ENCODE results near the gene MYO15B.
"Not testable (repeated sequence)": the region's sequence is repeated elsewhere in the genome, so short reads cannot be mapped to it uniquely, and the experiment has no call there.

MYO15B gene

DNA sequence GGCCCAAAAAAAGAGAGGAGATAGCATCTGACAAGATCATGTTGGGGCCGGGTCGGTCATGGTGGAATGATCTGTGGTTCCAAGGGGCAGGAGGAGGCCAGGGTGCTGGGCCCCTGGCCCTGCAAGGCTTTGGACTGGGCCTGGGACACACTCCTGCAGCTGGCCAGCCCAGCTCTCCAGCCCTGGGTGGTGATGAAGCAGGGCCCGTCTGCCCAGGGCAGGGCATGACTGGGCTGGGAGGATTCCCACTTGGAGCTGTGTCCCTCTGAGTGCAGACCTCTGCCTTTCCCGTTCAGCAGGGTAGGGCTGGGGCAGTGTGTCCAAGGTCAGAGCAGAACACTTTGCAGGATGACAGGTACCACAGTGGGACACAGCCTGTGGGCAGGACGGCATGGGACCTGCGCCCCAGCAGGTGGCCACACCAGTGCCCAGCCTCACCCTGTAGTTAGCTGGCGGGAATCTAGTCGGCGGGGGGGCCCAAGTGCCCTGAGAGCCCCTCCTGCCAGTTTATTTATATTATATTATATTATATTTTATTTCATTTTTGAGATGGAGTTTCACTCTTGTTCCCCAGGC lies 27.6 kb upstream of the MYO15B start:
- no peak for DNase-seq

GRCh38 chr17:75561927-75562603 lies 25.5 kb upstream of the MYO15B start:
- no peak for DNase-seq

GRCh38 chr17:75563063-75563758 lies 24.4 kb upstream of the MYO15B start:
- DNase-seq = no peak

GRCh38 chr17:75564195-75564594 lies 23.4 kb upstream of the MYO15B start:
- DNase-seq = no peak

- DNase-seq = no peak
Measured at GRCh38 chr17:75565066-75565465, 22.5 kb upstream of the MYO15B start.

DNA sequence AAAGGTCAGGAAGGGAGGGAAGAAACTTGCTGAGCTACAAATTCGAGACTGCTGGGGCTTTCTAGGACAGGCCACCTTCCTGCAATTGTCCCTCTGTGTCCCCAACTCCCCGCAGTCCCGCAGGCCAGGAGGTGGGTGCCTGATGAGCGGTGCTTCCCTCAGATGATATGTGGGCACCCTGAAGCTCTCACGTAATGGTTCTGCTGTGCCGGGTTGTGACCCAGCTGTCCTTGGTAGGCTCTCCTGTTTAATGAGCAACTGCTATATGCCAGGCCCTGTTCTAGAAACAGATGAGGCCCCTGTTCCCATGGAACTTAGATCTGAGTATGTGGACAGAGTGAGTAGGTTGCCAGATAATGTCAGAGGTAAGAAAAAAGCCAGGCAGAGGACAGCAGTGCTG lies 22.0 kb upstream of the MYO15B start:
- DNase-seq = no peak

GRCh38 chr17:75566416-75566815 lies 21.2 kb upstream of the MYO15B start:
- no peak for DNase-seq

- no peak for DNase-seq
Measured at GRCh38 chr17:75566834-75567233, 20.8 kb upstream of the MYO15B start.

- no peak for DNase-seq
Measured at GRCh38 chr17:75568412-75569255, 19.0 kb upstream of the MYO15B start.

DNA sequence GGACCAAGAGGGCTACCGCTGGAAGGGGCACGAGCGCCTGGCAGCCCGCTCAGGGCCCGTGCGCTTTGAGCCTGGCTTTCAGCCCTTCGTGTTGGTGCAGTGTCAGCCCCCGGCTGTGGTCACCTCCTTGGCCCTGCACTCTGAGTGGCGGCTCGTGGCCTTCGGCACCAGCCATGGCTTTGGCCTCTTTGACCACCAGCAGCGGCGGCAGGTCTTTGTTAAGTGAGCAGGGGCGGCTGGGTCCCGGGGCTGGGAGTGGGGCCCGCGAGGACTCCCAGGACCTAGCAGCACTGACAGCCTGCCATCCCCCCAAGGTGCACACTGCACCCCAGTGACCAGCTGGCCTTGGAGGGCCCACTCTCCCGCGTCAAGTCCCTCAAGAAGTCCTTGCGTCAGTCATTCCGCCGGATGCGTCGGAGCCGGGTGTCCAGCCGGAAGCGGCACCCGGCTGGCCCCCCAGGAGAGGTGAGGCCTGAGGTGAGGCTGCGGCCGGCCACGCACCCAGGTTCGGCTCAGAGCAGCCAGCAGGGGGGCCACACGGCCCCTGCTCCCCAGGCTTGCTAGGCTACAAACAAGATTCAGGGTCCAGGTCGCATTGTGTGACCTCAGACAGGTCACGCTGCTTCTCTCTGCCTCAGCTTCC lies 17.4 kb upstream of the MYO15B start:
- no peak for DNase-seq

DNA sequence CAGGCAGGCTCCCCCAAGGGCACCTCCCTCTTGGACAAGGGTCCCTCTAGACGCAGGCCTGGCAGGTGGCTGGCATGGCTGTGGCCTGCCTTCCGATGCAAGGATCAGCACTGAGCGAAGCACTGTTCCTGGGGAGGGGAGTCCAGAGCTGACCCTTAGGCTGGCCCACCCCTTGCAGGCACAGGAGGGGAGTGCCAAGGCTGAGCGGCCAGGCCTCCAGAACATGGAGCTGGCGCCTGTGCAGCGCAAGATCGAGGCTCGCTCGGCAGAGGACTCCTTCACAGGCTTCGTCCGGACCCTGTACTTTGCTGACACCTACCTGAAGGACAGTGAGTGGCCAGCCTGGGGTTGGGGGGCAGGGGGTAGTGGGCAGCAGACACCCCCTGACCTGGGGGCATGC lies 16.8 kb upstream of the MYO15B start:
- DNase-seq = no peak

DNA sequence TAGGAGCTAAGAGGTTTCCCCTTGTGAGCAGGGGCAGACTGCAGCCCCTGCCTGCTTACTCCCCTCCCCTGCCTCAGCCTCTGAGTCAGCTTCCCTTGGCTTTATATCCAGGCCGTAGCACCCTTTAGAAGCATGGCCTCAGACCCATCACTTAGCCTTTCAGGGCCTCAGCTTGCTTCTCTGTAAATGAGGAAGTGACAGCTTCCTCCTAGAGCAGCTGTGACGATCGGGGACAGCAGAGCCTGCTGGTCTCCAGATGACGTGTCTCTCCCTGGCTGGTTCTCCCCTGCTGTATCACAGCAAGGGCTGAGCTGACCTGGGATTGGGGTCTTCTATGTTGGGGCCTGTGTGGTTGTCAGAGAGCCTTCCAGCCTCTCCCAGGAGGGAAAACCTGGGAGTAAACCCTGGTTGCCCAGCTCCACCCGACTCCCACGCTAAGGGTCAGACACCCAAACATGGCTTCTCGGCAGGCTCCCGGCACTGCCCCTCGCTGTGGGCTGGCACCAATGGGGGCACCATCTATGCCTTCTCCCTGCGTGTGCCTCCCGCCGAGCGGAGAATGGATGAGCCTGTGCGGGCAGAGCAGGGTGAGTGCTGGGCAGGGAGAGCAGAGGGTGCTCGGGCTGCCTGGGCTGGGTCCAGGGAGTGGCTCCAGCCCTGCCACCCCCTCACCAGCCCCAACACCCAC lies 16.3 kb upstream of the MYO15B start:
- DNase-seq = peak; percentile 94

DNA sequence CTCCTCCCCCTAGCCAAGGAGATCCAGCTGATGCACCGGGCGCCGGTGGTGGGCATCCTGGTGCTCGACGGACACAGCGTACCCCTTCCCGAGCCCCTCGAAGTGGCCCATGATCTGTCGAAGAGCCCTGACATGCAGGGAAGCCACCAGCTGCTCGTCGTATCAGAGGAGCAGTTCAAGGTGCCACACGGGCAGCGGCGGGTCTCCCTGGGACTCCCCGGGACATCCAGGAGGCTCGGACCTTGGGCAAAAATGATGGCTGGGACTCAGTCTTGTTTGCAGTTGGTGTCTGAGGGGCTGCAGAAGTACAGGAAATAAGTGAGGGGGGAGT lies 15.8 kb upstream of the MYO15B start:
- DNase-seq = no peak

DNA sequence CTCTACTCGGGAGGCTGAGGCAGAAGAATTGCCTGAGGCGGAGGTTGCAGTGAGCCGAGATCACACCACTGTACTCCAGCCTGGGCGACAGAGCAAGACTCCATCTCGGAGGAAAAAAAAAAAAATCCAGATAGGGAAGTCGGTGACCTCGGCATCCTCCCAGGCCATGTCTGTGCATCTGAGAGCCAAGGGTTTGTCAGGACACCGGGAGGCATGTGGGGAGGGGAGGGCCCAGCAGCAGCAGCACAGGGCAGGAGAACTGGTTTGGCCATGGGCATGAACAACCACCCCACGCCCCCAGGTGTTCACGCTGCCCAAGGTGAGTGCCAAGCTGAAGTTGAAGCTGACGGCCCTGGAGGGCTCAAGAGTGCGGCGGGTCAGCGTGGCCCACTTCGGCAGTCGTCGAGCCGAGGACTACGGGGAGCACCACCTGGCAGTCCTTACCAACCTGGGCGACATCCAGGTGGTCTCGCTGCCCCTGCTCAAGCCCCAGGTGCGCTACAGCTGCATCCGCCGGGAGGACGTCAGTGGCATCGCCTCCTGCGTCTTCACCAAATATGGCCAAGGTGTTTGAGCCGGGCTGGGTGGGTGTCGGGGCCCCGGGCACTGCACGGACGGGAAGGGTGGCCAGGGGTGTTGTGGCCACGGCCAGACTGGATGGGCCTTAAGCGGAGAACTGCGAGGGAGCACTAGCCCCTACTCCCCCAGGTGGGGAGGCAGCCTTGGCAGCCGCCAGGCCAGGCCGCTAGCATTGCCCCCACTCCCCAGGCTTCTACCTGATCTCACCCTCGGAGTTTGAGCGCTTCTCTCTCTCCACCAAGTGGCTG lies 14.7 kb upstream of the MYO15B start:
- no peak for DNase-seq

DNA sequence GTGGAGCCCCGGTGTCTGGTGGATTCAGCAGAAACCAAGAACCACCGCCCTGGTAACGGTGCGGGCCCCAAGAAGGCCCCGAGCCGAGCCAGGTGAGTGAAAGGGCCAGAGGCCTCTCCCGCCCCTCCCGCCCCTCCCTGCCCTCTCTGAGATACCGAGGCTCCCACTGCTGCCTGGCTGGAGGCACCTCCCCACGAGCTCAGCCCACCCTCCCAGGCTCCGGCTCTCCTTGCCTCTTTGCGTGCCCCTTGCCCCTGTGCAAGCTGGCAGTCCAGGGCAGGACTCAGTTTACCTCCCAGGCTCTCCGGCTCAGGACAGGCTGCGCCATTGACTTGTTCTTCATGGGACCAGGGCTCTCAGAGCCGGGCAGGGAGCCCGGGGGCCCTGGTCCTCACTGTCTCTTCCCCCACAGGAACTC lies 14.1 kb upstream of the MYO15B start:
- no peak for DNase-seq

GRCh38 chr17:75573994-75574393 lies 13.6 kb upstream of the MYO15B start:
- DNase-seq = no peak

GRCh38 chr17:75574404-75575036 lies 13.1 kb upstream of the MYO15B start:
- DNase-seq = no peak

GRCh38 chr17:75575197-75575596 lies 12.4 kb upstream of the MYO15B start:
- no peak for DNase-seq

DNA sequence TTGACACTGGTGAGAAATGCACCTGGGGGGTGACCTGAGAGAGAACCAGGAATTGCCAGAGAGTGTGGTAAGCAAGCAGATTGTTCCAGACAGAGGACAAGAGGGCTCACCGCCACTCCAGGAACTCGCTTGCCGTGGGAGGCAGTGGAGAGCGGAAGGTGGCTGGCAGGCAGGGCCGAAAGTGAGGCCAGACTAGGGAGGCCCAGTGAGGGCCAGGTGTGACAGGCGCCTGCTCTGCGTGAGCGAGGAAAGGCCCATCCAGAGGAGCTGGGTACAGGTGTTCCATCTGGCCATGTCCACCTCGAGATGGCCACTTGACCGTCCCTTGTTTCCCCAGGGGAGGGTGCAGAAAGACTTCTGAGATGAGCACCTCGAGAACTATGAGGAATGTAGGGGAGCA lies 11.9 kb upstream of the MYO15B start:
- DNase-seq = no peak

GRCh38 chr17:75576661-75577060 lies 10.9 kb upstream of the MYO15B start:
- DNase-seq = no peak

- not testable (repeated sequence) for DNase-seq
Measured at GRCh38 chr17:75581121-75581725, 6.4 kb upstream of the MYO15B start.

Data from suppressor macrophage treated with lipopolysaccharide for 4 hours (primary cell).